SK-N-SH (cell line): ENCODE results near the gene KCNJ4. TPM values are rescaled to one million over a fixed set of nuclear protein-coding genes. Genes with fewer than 3 reads are reported as not detected.

Source experiments
- CTCF ChIA-PET: fragments of 300-600, 350-600 bp; formaldehyde crosslinking; extraction: SDS; loops from one replicate; lab custom pipeline; 2021; lab: Yijun Ruan, JAX
- POLR2A ChIA-PET: fragments of 350-600 bp; sonication (Branson Sonifier 250); formaldehyde crosslinking; extraction: SDS; loops from one replicate; lab custom pipeline; 2020; ENCODE audit warnings: antibody characterized with exemption, inconsistent platforms; lab: Yijun Ruan, JAX
- DNase-seq: peaks from one replicate; pipeline ENCODE4 v3.0.0; 2012
- H2AFZ ChIP-seq: fragments of 200-600 bp; sonication (generic); 2 replicates; pipeline ENCODE4 v1.8.1; 2016; ENCODE audit warnings: antibody characterized with exemption, mild to moderate bottlenecking, low read depth
- H3F3A ChIP-seq: fragments of 200-600 bp; sonication (generic); replicated peaks from 2 replicates; pipeline ENCODE3; 2016; ENCODE audit warnings: antibody characterized with exemption, mild to moderate bottlenecking; ENCODE audit not compliant: insufficient read depth
- H3K27ac ChIP-seq, 2 experiments: fragments of 200-500 bp in 1 of 2; fragments of 200-600 bp in 1 of 2; sonication (Bioruptor generic) in 1 of 2; sonication (generic), shearing (Covaris generic) in 1 of 2; 2 replicates each; pipeline versions ENCODE4 v1.5.1 to v1.6.1; 2014 to 2016; ENCODE audit warnings: low read depth in 2 of 2, inconsistent platforms in 1 of 2, low read length in 1 of 2, mild to moderate bottlenecking in 1 of 2, mixed read lengths in 1 of 2
- H3K27me3 ChIP-seq: fragments of 200-600 bp; sonication (generic), shearing (Covaris generic); 2 replicates; pipeline ENCODE4 v1.6.1; 2016; ENCODE audit warnings: mixed run types; ENCODE audit not compliant: insufficient read depth
- H3K36me3 ChIP-seq, 2 experiments: fragments of 200-500 bp in 1 of 2; fragments of 200-600 bp in 1 of 2; sonication (Bioruptor generic) in 1 of 2; sonication (generic) in 1 of 2; replicated peaks in 1 of 2; 2 replicates each; pipeline versions ENCODE3 to v1.5.1; 2014 to 2016; ENCODE audit warnings: low read length in 1 of 2, mild to moderate bottlenecking in 1 of 2; ENCODE audit not compliant: insufficient read depth in 2 of 2, control insufficient read depth in 1 of 2
- H3K4me1 ChIP-seq, 2 experiments: fragments of 200-500 bp in 1 of 2; fragments of 200-600 bp in 1 of 2; sonication (Bioruptor generic) in 1 of 2; sonication (generic), shearing (Covaris generic) in 1 of 2; 2 replicates each; pipeline versions ENCODE4 v1.5.1 to v1.6.1; 2014 to 2016; ENCODE audit warnings: low read depth in 1 of 2, low read length in 1 of 2, mixed run types in 1 of 2; ENCODE audit not compliant: insufficient read depth in 2 of 2, control insufficient read depth in 1 of 2
- H3K4me2 ChIP-seq: fragments of 200-600 bp; sonication (generic), shearing (Covaris generic); 2 replicates; pipeline ENCODE4 v1.6.1; 2017; ENCODE audit warnings: mixed run types
- H3K4me3 ChIP-seq, 2 experiments: fragments of 200-500 bp in 1 of 2; fragments of 200-600 bp in 1 of 2; sonication (Bioruptor generic) in 1 of 2; sonication (generic), shearing (Covaris generic) in 1 of 2; 2 replicates each; pipeline versions ENCODE4 v1.5.1 to v1.8.1; 2014 to 2016; ENCODE audit warnings: low read depth in 2 of 2, inconsistent platforms in 1 of 2, low read length in 1 of 2, mild to moderate bottlenecking in 1 of 2, mixed read lengths in 1 of 2, moderate library complexity in 1 of 2
- H3K79me2 ChIP-seq: fragments of 200-600 bp; sonication (generic); 2 replicates; pipeline ENCODE4 v1.8.1; 2017; ENCODE audit warnings: mild to moderate bottlenecking; ENCODE audit not compliant: insufficient read depth
- H3K9ac ChIP-seq: fragments of 200-600 bp; sonication (generic); 2 replicates; pipeline ENCODE4 v1.6.1; 2017; ENCODE audit warnings: mixed run types
- H3K9me2 ChIP-seq: fragments of 200-600 bp; sonication (generic); 2 replicates; pipeline ENCODE4 v1.6.1; 2017; ENCODE audit warnings: mixed run types
- H3K9me3 ChIP-seq: fragments of 200-600 bp; sonication (generic); 2 replicates; pipeline ENCODE4 v1.6.1; 2017; ENCODE audit warnings: mixed run types, mild to moderate bottlenecking, moderate library complexity
- H4K20me1 ChIP-seq: fragments of 200-600 bp; sonication (generic); 2 replicates; pipeline ENCODE4 v1.6.1; 2017; ENCODE audit warnings: mild to moderate bottlenecking, mixed run types; ENCODE audit not compliant: insufficient read depth
- CHD2 ChIP-seq: fragments of 150-350 bp; IDR thresholded peaks from 2 replicates; pipeline ENCODE4 v1.6.1; 2018; ENCODE audit warnings: low read length; ENCODE audit not compliant: partially characterized antibody
- CTCF ChIP-seq: fragments of 200-600 bp; sonication (generic); IDR thresholded peaks from 2 replicates; pipeline ENCODE4 v1.6.1; 2017; ENCODE audit warnings: antibody characterized with exemption, mild to moderate bottlenecking, moderate library complexity
- FOSL2 ChIP-seq: IDR thresholded peaks from 2 replicates; pipeline ENCODE4 v1.4.0; 2012; ENCODE audit warnings: low read depth, mild to moderate bottlenecking, moderate library complexity, borderline replicate concordance
- PBX3 ChIP-seq: IDR thresholded peaks from 2 replicates; pipeline ENCODE4; 2012
- POLR2AphosphoS5 ChIP-seq: IDR thresholded peaks from 2 replicates; pipeline ENCODE4 v1.6.1; 2012; ENCODE audit warnings: low read depth, low read length
- RCOR1 ChIP-seq: fragments of 150-350 bp; IDR thresholded peaks from 2 replicates; pipeline ENCODE4 v1.6.1; 2017; ENCODE audit warnings: antibody characterized with exemption, low read length
- RXRA ChIP-seq: IDR thresholded peaks from 2 replicates; pipeline ENCODE4 v1.4.0; 2012; ENCODE audit warnings: low read depth, mild to moderate bottlenecking, borderline replicate concordance
- SIN3A ChIP-seq: IDR thresholded peaks from 2 replicates; pipeline ENCODE4 v1.6.1; 2012; ENCODE audit warnings: low read depth, mild to moderate bottlenecking, low read length, moderate library complexity, borderline replicate concordance
- SMC3 ChIP-seq: IDR thresholded peaks from 2 replicates; pipeline ENCODE4 v1.6.1; 2012; ENCODE audit warnings: low read depth, low read length, improper control_type of control experiment
- TAF1 ChIP-seq: IDR thresholded peaks from 2 replicates; pipeline ENCODE4 v1.6.1; 2012; ENCODE audit warnings: low read depth, mild to moderate bottlenecking, low read length, moderate library complexity, borderline replicate concordance
- TCF12 ChIP-seq: IDR thresholded peaks from 2 replicates; pipeline ENCODE4 v1.4.0; 2012
- TEAD4 ChIP-seq: IDR thresholded peaks from 2 replicates; pipeline ENCODE4 v1.4.0; 2012; ENCODE audit warnings: mild to moderate bottlenecking, borderline replicate concordance; ENCODE audit not compliant: insufficient read depth
- ZBTB33 ChIP-seq: IDR thresholded peaks from 2 replicates; pipeline ENCODE4 v1.4.0; 2012; ENCODE audit warnings: low read depth, borderline replicate concordance
- WGBS: methylation state at CpG from one replicate; pipeline ENCODE4 v1.1.6; 2017; ENCODE audit warnings: low lambda C conversion rate; 5-methylcytosine and 5-hydroxymethylcytosine counted together
- polyA plus RNA-seq, 3 experiments: library from polyadenylated mRNA; depleted of rRNA; stranded (reverse); fragments of >200 nt; gene quantifications; 2 replicates each; pipeline ENCODE4 v1.2.3, GENCODE V29; 2012

Gene KCNJ4
- polyA plus RNA-seq, 1 of the 3 experiments (the other 2 are of a cell fraction), result not detected

- no peak for DNase-seq
- Histone ChIP-seq H3K4me2 (no peak overlapping the region), H3K4me3 (no peak overlapping the region), H3K4me1 (no peaks in the 10 kb centered on the region), H2AFZ (no peak overlapping the region)
- CTCF ChIA-PET, result no interaction called here
- TF ChIP-seq TEAD4, result no peak
- TF ChIP-seq FOSL2, result no peak
- no peak for TF ChIP-seq CTCF
- TF ChIP-seq TCF12, result no peak
- TF ChIP-seq SMC3, result no peak
- TF ChIP-seq SIN3A, result no peak
- TF ChIP-seq POLR2AphosphoS5, result no peak
- no peak for TF ChIP-seq RXRA
- TF ChIP-seq TAF1, result no peak
- no peak for TF ChIP-seq RCOR1
- no peak for TF ChIP-seq ZBTB33
- TF ChIP-seq, all 33 proteins: peak for 0
- H3K9ac ChIP-seq, result no peak overlapping the region
- H3K27ac ChIP-seq, result no peak overlapping the region
- whole genome bisulfite sequencing, result no CpG with 5 or more reads among the region's 1 CpG
- POLR2A ChIA-PET, result no interaction called here
- H3K79me2 ChIP-seq, result no peaks in the 10 kb centered on the region
- H3K9me2 ChIP-seq, result no peaks in the 10 kb centered on the region
- no peaks in the 10 kb centered on the region for H3K27me3 ChIP-seq
- H4K20me1 ChIP-seq, result no peaks in the 10 kb centered on the region
- H3K9me3 ChIP-seq, result no peaks in the 10 kb centered on the region
- no peaks in the 10 kb centered on the region for H3K36me3 ChIP-seq
- H3F3A ChIP-seq, result no peaks in the 10 kb centered on the region
Observed at GRCh38 chr22:38432264-38432663, 22.7 kb downstream of the KCNJ4 start.

GRCh38 chr22:38431266-38432010, 23.6 kb downstream of the KCNJ4 start:
- no peaks in the 10 kb centered on the region for H3K27me3 ChIP-seq
- H3K4me2 ChIP-seq, result no peak overlapping the region
- no peaks in the 10 kb centered on the region for H3F3A ChIP-seq
- no peak overlapping the region for H3K27ac ChIP-seq
- no peak overlapping the region for H3K4me3 ChIP-seq
- no peak for DNase-seq
- H3K9me2 ChIP-seq, result no peaks in the 10 kb centered on the region
- no peaks in the 10 kb centered on the region for H3K9me3 ChIP-seq
- no peaks in the 10 kb centered on the region for H4K20me1 ChIP-seq
- no peak overlapping the region for H2AFZ ChIP-seq
- no peaks in the 10 kb centered on the region for H3K4me1 ChIP-seq
- ChIA-PET CTCF (interaction anchor here (0.6 kb wide), 1 partner anchor 141 kb away, joined by 3 read pairs; no protein-coding TSS in a partner anchor), POLR2A (no interaction called here)
- H3K79me2 ChIP-seq, result no peaks in the 10 kb centered on the region
- TF ChIP-seq CHD2 (no peak), FOSL2 (no peak), PBX3 (no peak)
- whole genome bisulfite sequencing, result 93% methylated on average over 3 of the region's 12 CpGs
- H3K9ac ChIP-seq, result no peak overlapping the region
- H3K36me3 ChIP-seq, result no peaks in the 10 kb centered on the region
